A673 (cell line): ENCODE results near the gene PLAC1.

Experiments
- EZH2 ChIP-seq: fragments of 200-600 bp; sonication (generic); IDR thresholded peaks from 2 replicates; pipeline ENCODE4 v1.6.1; 2017; ENCODE audit warnings: borderline replicate concordance, low read depth, mild to moderate bottlenecking, mixed read lengths, antibody characterized with exemption, low read length; ENCODE audit not compliant: poor library complexity, severe bottlenecking
- TF ChIP-seq, protein P1 (sequence below): fragments of 300-800, 200-600 bp; sonication (generic); conservative IDR thresholded peaks from 2 replicates; pipeline ENCODE4 v1.5.1; 2017; ENCODE audit warnings: low read depth, mild to moderate bottlenecking, antibody characterized with exemption, low read length, moderate library complexity, mixed read lengths

DNA sequence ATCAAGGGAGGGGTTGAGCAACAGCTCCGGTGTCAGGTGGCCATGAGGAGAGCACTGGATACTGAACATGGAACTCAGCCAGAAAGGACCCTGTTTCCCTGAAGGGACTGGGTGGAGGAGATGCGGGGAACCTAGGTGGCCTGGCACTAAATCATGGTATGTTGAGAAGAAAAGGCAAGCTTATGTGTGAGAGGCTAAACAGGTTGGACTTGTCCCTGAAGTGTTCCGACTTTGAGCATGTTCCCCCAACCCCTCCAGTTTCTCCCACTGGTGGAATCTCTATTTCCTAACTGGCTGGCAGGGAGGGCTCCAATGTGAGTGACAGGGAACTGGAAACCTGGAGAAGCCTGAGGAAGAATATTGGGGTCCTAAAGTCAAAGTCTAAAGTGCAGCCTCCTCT, 69.5 kb downstream of the PLAC1 start:
- TF ChIP-seq EZH2: no peak
- TF ChIP-seq, protein P1, sequence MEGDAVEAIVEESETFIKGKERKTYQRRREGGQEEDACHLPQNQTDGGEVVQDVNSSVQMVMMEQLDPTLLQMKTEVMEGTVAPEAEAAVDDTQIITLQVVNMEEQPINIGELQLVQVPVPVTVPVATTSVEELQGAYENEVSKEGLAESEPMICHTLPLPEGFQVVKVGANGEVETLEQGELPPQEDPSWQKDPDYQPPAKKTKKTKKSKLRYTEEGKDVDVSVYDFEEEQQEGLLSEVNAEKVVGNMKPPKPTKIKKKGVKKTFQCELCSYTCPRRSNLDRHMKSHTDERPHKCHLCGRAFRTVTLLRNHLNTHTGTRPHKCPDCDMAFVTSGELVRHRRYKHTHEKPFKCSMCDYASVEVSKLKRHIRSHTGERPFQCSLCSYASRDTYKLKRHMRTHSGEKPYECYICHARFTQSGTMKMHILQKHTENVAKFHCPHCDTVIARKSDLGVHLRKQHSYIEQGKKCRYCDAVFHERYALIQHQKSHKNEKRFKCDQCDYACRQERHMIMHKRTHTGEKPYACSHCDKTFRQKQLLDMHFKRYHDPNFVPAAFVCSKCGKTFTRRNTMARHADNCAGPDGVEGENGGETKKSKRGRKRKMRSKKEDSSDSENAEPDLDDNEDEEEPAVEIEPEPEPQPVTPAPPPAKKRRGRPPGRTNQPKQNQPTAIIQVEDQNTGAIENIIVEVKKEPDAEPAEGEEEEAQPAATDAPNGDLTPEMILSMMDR: no peak
